Astrocyte of the cerebellum (primary cell): ENCODE results near the gene CASP9.
"Not testable (repeated sequence)": the region's sequence is repeated elsewhere in the genome, so short reads cannot be mapped to it uniquely, and the experiment has no call there.

Source experiments
- DNase-seq: peaks from one replicate; pipeline ENCODE4 v3.0.0-alpha.2; 2011; ENCODE audit warnings: low read depth
- H3K4me3 ChIP-seq: 2 replicates; pipeline ENCODE4 v1.5.1; 2011; ENCODE audit warnings: mild to moderate bottlenecking, low read depth, low read length, moderate library complexity
- CTCF ChIP-seq: IDR thresholded peaks from 2 replicates; pipeline ENCODE4 v1.5.1; 2012; ENCODE audit warnings: low read length, low read depth, moderate library complexity, mild to moderate bottlenecking; ENCODE audit errors: missing control alignments
- in situ Hi-C: cut with HindIII; loops from 2 replicates; pipeline ENCODE4 v1.10.0; 2017; ENCODE audit warnings: low sequenced_read_pairs

CASP9 gene

DNA sequence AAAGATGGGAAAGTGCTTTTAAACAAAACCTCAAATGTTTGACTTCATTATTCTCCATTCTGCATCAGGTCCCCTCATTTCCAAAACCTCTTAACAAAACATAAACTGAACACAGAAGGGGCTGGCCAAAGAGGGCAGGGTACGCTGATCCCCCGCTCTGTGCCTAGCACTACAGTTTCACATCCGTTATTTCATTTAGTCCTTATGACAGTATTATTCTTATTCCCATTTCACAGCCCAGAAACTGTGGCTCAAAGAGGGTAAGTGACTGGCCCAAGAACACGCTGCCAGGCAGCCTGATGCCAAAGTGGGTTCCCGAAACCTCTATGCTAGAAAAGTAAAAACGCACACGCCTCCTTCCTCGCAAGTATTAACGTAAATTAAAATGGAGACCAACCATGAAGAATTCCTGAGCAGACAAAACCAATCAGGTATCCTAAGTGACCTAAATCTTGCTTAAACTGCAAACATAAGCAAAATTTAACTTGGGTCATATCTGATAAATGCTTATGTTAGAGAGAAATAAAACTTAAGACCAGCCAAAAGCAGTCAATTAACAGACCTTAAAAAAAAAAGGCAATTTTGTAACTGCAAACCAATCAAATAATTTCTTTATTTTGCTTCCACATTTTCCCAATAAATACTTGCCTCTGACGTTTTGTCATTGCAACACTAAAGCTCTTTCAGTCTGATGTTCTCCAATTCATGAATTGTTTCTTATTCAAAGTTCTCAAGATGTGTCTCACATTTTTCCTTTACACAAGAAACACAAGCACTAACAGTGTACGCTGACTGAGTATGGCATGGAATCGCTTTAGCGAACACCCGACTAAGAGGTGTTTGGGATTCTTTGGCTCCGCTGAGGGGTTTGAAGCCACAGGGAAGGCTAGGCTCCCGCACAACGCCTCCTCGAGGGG is 653 bp downstream of the CASP9 start:
- DNase-seq = peak; percentile 27
- H3K4me3 ChIP-seq = peak overlapping the region; percentile 58
- in situ Hi-C loops = no loop called here
- no peak for TF ChIP-seq CTCF

DNA sequence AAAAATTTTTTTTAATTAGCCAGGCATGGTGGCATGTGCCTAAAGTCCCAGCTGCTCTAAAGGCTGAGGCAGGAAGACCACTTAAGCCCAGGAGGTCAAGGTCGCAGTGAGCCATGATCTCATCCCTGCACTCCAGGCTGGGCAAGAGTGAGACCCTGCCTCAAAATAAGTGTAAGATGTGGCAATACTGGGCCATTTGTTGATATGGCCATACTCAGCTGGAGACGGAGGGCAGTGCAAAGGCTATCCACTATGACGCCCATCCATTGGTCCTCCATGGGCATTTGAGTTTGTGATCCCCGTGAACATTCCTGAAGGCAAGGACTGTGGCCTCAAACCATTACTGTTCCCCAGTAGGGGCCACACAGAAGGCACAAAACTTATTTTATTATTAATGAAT is 1.5 kb downstream of the CASP9 start:
- H3K4me3 ChIP-seq = no peak overlapping the region
- no peak for DNase-seq
- no peak for TF ChIP-seq CTCF
- in situ Hi-C loops = no loop called here

GRCh38 chr1:15521206-15521906 is 2.7 kb downstream of the CASP9 start:
- H3K4me3 ChIP-seq, DNase-seq, in situ Hi-C loops: not testable (repeated sequence)

DNA sequence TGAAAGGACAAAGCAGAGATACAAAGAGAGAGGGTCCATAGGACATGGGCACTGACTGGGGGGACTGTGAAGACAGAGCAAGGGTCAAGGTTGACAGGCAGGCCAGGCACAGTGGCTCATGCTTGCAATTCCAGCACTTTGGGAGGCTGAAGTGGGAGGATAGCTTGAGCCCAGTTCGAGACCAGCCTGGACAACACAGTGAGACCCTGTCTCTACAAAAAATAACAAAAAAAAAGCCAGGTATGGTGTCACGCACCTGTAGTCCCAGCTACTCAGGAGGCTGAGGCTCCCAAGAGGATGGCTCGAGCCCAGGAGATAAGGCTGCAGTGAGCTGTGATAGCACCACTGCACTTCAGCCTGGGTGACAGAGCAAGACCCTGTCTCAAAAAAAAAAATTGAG is 4.4 kb downstream of the CASP9 start:
- TF ChIP-seq CTCF = no peak
- H3K4me3 ChIP-seq = no peak overlapping the region
- in situ Hi-C loops = no loop called here
- DNase-seq = no peak

DNA sequence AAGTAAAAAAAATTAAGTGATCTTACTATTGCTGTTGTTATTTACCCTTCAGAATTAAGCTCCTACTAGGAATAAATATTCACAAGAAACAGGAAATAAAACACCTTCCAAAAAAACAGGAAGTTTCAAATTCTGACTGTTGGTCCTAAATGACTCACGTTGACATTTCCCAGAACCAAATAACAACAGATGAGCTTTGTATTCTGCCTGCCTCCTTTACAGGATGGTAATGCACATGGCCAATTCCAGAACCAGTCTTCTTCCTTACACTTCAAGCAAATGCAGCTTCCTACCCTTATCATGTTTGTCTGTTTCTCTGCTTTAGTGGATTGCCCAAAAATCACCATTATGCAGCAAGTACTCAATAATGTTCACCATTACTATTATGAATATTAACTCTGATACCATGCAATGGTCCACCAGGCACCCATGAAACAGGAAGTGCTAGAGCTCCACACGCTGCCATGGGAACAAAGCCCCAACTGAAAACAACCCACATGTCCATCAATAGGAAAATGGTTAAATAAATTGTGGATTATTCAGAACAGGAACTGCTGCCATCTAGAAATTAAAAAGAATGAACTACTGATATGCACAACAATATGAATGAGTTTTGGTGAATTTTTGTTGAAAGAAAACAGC is 8.9 kb downstream of the CASP9 start:
- in situ Hi-C loops = no loop called here
- H3K4me3 ChIP-seq = no peak overlapping the region
- DNase-seq = no peak
- no peak for TF ChIP-seq CTCF

- in situ Hi-C loops, H3K4me3 ChIP-seq, DNase-seq: not testable (repeated sequence)
These were observed 9.5 kb downstream of the CASP9 start for GRCh38 chr1:15514557-15514956.

DNA sequence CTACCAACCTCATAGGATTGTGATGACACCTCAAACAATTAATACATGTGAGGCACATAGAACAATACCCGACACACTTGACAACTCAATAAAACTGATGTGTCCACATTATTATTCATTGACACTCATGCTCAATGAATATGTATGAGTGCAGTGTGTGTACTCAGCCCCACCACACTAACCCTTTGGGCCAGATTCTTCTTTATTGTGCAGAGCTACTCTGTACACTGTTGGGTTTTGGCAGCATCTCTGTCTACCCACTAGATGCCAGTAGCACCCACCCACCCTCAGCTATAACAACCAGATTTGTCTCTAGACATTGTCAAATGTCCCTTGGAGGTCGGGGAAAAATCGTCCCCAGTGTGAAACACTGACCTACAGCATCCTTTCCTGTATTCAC is 10.1 kb downstream of the CASP9 start:
- in situ Hi-C loops = no loop called here
- no peak for DNase-seq
- no peak overlapping the region for H3K4me3 ChIP-seq
- TF ChIP-seq CTCF = no peak
